Panc1 (cell line): ENCODE measurements around the gene NAA60.

Source experiments
- CTCF ChIP-seq: fragments of 450-650 bp; IDR thresholded peaks from 2 replicates; pipeline ENCODE4 v1.5.1; 2017; ENCODE audit warnings: mild to moderate bottlenecking
- REST ChIP-seq, 2 experiments: IDR thresholded peaks; 2 replicates each; pipeline ENCODE4 v1.6.1; 2011 to 2012; ENCODE audit warnings: low read depth in 2 of 2, control low read depth in 1 of 2, low read length in 1 of 2, mild to moderate bottlenecking in 1 of 2, moderate library complexity in 1 of 2; ENCODE audit not compliant: insufficient read depth in 1 of 2
- SIN3A ChIP-seq: IDR thresholded peaks from 2 replicates; pipeline ENCODE4 v1.6.1; 2012; ENCODE audit warnings: low read depth, mild to moderate bottlenecking, low read length, moderate library complexity, borderline replicate concordance; ENCODE audit not compliant: insufficient read depth

GRCh38 chr16:3472878-3473595 is 29.6 kb downstream of the NAA60 start:
- TF ChIP-seq REST (IDR thresholded peaks at IDR 0.05; ENCODE audit: insufficient read depth in 1 of 2, low read depth in 2 of 2, low read length in 1 of 2): no peak
- no peak for TF ChIP-seq CTCF
- TF ChIP-seq SIN3A: no peak
